K562 (cell line): Measurements from ENCODE around the gene LRRC27. TPM values are rescaled to one million over a fixed set of nuclear protein-coding genes. Genes with fewer than 3 reads are reported as not detected.

ENCODE experiments used
- BRCA1 ChIP-seq, 2 experiments: fragments of 450-650 bp in 1 of 2; sonication (generic) in 1 of 2; formaldehyde crosslinking in 1 of 2; IDR thresholded peaks; 2 replicates each; pipeline versions ENCODE4 v1.5.0 to v1.6.1; 2017 to 2020; ENCODE audit warnings: mild to moderate bottlenecking in 1 of 2, missing genetic modification reagents in 1 of 2
- CHCHD3 ChIP-seq: fragments of 250-450 bp; sonication (Bioruptor Pico); IDR thresholded peaks from 2 replicates; pipeline ENCODE4 v2.1.2; 2022; ENCODE audit warnings: mild to moderate bottlenecking
- JUNB ChIP-seq: fragments of 450-650 bp; formaldehyde crosslinking; conservative IDR thresholded peaks from 2 replicates; pipeline ENCODE4 v1.4.0; 2020; ENCODE audit warnings: mild to moderate bottlenecking
- NFE2L1 ChIP-seq: fragments of 450-650 bp; IDR thresholded peaks from 2 replicates; pipeline ENCODE4 v1.6.1; 2016; ENCODE audit warnings: missing genetic modification characterization, low read depth, mild to moderate bottlenecking, missing compliant biosample characterization, moderate library complexity, borderline replicate concordance
- SRSF3 ChIP-seq: fragments of 200-400 bp; formaldehyde crosslinking; IDR thresholded peaks from 2 replicates; pipeline ENCODE4 v1.6.1; 2016; ENCODE audit warnings: mild to moderate bottlenecking, low read length, moderate library complexity; ENCODE audit not compliant: insufficient read depth
- TBL1XR1 ChIP-seq, 2 experiments: IDR thresholded peaks; 2 replicates each; pipeline ENCODE4 v1.6.1; 2012; ENCODE audit warnings: improper control_type of control experiment in 2 of 2, low read length in 2 of 2, mild to moderate bottlenecking in 1 of 2
- ZEB2 ChIP-seq: fragments of 450-650 bp; IDR thresholded peaks from 2 replicates; pipeline ENCODE4 v1.6.1; 2016
- ZNF197 ChIP-seq: fragments of 200-800 bp; sonication (Bioruptor generic); IDR thresholded peaks from 2 replicates; pipeline ENCODE4 v1.6.1; 2016; ENCODE audit warnings: low read depth, missing genetic modification characterization, missing compliant biosample characterization
- ZNF263 ChIP-seq: sonication (generic); formaldehyde crosslinking; IDR thresholded peaks from 2 replicates; pipeline ENCODE4 v1.8.0; 2022; ENCODE audit warnings: mild to moderate bottlenecking, missing genetic modification reagents, borderline replicate concordance
- ZNF408 ChIP-seq: fragments of 250-450 bp; sonication (Bioruptor Pico); IDR thresholded peaks from 2 replicates; pipeline ENCODE4 v1.4.0; 2020; ENCODE audit warnings: low read depth, mild to moderate bottlenecking, moderate library complexity
- polyA plus RNA-seq, 8 experiments: library from polyadenylated mRNA; depleted of rRNA in 4 of 8; stranded (reverse) in 5 of 8; unstranded in 3 of 8; fragments of >200 nt; fragmentation: Nextera tagmentation in 2 of 8; fragmentation: Illumina TruSeq in 1 of 8; extraction: Ambion mirVana in 2 of 8; extraction: Trizol in 1 of 8; gene quantifications; 2 replicates each; pipeline versions ENCODE4 v1.2.1 to v1.2.3, GENCODE V29; 2011 to 2014; ENCODE audit warnings: inconsistent platforms in 1 of 8, missing spikeins in 1 of 8
- total RNA-seq, 7 experiments: library from RNA; depleted of rRNA in 6 of 7; stranded (reverse); fragments of >200 nt in 6 of 7; fragmentation: Illumina TruSeq in 2 of 7; extraction: Trizol in 2 of 7; gene quantifications; 2 replicates each; pipeline versions ENCODE4 v1.2.1 to v1.2.3, GENCODE V29; 2011 to 2021; ENCODE audit warnings: low replicate concordance in 1 of 7
- TF ChIP-seq, protein P1 (sequence below): fragments of 200-600 bp; sonication (generic); IDR thresholded peaks from one replicate; pipeline ENCODE4 v1.6.1; 2012; ENCODE audit warnings: mild to moderate bottlenecking, low read depth, low read length, inconsistent platforms
- TF ChIP-seq, protein P2 (sequence below): sonication (generic); formaldehyde crosslinking; IDR thresholded peaks from 2 replicates; pipeline ENCODE4 v1.8.0; 2022; ENCODE audit warnings: missing genetic modification reagents, mild to moderate bottlenecking, borderline replicate concordance
- TF ChIP-seq, protein P3 (sequence below): fragments of 250-450 bp; sonication (Bioruptor Pico); IDR thresholded peaks from 2 replicates; pipeline ENCODE4 v1.4.0; 2020

Gene LRRC27
- total and polyA plus RNA-seq, 9 of the 15 experiments (the other 6 are each of a cell fraction or from before 2014, with no cell fraction given) = 0.10 to 2.7 (median 1.4) TPM

DNA sequence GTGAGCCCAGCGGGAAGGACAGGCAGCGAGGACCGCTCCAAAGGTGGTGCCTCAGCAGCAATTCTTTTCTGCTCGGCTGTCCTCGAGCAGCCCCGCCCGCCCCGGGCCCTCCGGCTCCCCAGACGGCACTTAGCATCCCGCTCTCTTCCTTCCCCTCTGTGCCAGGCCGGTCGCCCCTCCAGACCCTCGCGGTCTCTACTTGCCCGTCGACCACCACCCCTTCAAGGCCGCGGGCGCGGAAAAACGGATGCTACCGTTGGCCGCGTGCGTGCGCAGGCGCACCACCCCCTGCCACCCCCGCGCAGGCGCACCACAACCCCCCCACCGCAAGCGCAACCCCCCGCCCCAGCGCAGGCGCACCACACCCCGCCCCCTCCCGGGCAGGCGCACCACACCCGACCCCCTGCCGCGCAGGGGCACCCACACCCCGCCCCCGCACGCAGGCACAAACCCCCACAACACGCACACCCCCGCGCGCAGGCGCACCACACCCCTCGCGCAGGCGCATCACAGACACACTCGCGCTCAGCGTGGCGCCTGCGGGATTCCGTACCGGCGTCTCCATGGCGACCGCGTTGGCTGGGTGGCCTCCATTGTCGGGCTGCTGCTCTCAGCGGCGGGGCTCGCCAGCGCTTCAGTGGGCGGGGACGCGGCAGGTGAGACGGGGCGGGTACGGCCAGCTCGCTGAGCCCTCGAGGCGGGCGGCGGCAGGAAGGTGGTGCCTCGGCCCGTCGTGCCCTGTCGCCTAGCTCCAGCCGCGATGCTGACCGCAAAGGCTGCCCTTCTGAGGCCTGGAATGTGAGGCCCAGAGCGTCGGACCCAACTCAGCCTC lies at the start of gene LRRC27 (continued):
- TF ChIP-seq, protein P1, sequence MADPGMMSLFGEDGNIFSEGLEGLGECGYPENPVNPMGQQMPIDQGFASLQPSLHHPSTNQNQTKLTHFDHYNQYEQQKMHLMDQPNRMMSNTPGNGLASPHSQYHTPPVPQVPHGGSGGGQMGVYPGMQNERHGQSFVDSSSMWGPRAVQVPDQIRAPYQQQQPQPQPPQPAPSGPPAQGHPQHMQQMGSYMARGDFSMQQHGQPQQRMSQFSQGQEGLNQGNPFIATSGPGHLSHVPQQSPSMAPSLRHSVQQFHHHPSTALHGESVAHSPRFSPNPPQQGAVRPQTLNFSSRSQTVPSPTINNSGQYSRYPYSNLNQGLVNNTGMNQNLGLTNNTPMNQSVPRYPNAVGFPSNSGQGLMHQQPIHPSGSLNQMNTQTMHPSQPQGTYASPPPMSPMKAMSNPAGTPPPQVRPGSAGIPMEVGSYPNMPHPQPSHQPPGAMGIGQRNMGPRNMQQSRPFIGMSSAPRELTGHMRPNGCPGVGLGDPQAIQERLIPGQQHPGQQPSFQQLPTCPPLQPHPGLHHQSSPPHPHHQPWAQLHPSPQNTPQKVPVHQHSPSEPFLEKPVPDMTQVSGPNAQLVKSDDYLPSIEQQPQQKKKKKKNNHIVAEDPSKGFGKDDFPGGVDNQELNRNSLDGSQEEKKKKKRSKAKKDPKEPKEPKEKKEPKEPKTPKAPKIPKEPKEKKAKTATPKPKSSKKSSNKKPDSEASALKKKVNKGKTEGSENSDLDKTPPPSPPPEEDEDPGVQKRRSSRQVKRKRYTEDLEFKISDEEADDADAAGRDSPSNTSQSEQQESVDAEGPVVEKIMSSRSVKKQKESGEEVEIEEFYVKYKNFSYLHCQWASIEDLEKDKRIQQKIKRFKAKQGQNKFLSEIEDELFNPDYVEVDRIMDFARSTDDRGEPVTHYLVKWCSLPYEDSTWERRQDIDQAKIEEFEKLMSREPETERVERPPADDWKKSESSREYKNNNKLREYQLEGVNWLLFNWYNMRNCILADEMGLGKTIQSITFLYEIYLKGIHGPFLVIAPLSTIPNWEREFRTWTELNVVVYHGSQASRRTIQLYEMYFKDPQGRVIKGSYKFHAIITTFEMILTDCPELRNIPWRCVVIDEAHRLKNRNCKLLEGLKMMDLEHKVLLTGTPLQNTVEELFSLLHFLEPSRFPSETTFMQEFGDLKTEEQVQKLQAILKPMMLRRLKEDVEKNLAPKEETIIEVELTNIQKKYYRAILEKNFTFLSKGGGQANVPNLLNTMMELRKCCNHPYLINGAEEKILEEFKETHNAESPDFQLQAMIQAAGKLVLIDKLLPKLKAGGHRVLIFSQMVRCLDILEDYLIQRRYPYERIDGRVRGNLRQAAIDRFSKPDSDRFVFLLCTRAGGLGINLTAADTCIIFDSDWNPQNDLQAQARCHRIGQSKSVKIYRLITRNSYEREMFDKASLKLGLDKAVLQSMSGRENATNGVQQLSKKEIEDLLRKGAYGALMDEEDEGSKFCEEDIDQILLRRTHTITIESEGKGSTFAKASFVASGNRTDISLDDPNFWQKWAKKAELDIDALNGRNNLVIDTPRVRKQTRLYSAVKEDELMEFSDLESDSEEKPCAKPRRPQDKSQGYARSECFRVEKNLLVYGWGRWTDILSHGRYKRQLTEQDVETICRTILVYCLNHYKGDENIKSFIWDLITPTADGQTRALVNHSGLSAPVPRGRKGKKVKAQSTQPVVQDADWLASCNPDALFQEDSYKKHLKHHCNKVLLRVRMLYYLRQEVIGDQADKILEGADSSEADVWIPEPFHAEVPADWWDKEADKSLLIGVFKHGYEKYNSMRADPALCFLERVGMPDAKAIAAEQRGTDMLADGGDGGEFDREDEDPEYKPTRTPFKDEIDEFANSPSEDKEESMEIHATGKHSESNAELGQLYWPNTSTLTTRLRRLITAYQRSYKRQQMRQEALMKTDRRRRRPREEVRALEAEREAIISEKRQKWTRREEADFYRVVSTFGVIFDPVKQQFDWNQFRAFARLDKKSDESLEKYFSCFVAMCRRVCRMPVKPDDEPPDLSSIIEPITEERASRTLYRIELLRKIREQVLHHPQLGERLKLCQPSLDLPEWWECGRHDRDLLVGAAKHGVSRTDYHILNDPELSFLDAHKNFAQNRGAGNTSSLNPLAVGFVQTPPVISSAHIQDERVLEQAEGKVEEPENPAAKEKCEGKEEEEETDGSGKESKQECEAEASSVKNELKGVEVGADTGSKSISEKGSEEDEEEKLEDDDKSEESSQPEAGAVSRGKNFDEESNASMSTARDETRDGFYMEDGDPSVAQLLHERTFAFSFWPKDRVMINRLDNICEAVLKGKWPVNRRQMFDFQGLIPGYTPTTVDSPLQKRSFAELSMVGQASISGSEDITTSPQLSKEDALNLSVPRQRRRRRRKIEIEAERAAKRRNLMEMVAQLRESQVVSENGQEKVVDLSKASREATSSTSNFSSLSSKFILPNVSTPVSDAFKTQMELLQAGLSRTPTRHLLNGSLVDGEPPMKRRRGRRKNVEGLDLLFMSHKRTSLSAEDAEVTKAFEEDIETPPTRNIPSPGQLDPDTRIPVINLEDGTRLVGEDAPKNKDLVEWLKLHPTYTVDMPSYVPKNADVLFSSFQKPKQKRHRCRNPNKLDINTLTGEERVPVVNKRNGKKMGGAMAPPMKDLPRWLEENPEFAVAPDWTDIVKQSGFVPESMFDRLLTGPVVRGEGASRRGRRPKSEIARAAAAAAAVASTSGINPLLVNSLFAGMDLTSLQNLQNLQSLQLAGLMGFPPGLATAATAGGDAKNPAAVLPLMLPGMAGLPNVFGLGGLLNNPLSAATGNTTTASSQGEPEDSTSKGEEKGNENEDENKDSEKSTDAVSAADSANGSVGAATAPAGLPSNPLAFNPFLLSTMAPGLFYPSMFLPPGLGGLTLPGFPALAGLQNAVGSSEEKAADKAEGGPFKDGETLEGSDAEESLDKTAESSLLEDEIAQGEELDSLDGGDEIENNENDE = no peak
- TF ChIP-seq ZNF263 (CRISPR knock-in tag) (no peak), JUNB (CRISPR knock-in tag) (no peak), ZNF197 (no peak), NFE2L1 (tag) (no peak), TBL1XR1 (IDR thresholded peaks at IDR 0.05; ENCODE audit: low read length in 2 of 2) (0 out of 4 replicates have a peak, but pooled peaks of 1 of the 2 experiments have one; percentile 31), ZNF408 (CRISPR knock-in tag) (no peak), ZEB2 (no peak), CHCHD3 (CRISPR knock-in tag) (no peak), BRCA1 (IDR thresholded peaks at IDR 0.05) (no peak), BRCA1 (CRISPR knock-in tag; IDR thresholded peaks at IDR 0.05) (no peak), SRSF3 (no peak)
- TF ChIP-seq, protein P2, sequence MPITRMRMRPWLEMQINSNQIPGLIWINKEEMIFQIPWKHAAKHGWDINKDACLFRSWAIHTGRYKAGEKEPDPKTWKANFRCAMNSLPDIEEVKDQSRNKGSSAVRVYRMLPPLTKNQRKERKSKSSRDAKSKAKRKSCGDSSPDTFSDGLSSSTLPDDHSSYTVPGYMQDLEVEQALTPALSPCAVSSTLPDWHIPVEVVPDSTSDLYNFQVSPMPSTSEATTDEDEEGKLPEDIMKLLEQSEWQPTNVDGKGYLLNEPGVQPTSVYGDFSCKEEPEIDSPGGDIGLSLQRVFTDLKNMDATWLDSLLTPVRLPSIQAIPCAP (CRISPR knock-in tag) = no peak
- TF ChIP-seq, protein P3, sequence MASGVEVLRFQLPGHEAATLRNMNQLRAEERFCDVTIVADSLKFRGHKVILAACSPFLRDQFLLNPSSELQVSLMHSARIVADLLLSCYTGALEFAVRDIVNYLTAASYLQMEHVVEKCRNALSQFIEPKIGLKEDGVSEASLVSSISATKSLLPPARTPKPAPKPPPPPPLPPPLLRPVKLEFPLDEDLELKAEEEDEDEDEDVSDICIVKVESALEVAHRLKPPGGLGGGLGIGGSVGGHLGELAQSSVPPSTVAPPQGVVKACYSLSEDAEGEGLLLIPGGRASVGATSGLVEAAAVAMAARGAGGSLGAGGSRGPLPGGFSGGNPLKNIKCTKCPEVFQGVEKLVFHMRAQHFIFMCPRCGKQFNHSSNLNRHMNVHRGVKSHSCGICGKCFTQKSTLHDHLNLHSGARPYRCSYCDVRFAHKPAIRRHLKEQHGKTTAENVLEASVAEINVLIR (CRISPR knock-in tag) = no peak
